Measurements from ENCODE around the gene KIFC1.
"Not testable (repeated sequence)": the region's sequence is repeated elsewhere in the genome, so short reads cannot be mapped to it uniquely, and the experiment has no call there.

Gene KIFC1

GRCh38 chr6:33377171-33377570 lies 14.5 kb upstream of the KIFC1 start:
- no peak for DNase-seq

GRCh38 chr6:33379184-33379583 lies 12.4 kb upstream of the KIFC1 start:
- not testable (repeated sequence) for DNase-seq

GRCh38 chr6:33380272-33380981 lies 11.2 kb upstream of the KIFC1 start:
- no peak for DNase-seq

- no peak for DNase-seq
Observed at GRCh38 chr6:33383427-33384185, 8.0 kb upstream of the KIFC1 start.

- DNase-seq: no peak
Observed at GRCh38 chr6:33384581-33385020, 7.0 kb upstream of the KIFC1 start.

GRCh38 chr6:33390173-33390572 lies 1.4 kb upstream of the KIFC1 start:
- no peak for DNase-seq

GRCh38 chr6:33390767-33391277 lies 801 bp upstream of the KIFC1 start:
- no peak for DNase-seq

- DNase-seq: no peak
Observed at GRCh38 chr6:33391922-33392594, 435 bp downstream of the KIFC1 start.

- DNase-seq: no peak
Observed at GRCh38 chr6:33392595-33392948, 949 bp downstream of the KIFC1 start.

- no peak for DNase-seq
Observed at GRCh38 chr6:33392979-33393378, 1.4 kb downstream of the KIFC1 start.

- DNase-seq: no peak
Observed at GRCh38 chr6:33397541-33397940, 5.9 kb downstream of the KIFC1 start.

- not testable (repeated sequence) for DNase-seq
Observed at GRCh38 chr6:33398601-33399000, 7.0 kb downstream of the KIFC1 start.

GRCh38 chr6:33399881-33400280 lies 8.3 kb downstream of the KIFC1 start:
- not testable (repeated sequence) for DNase-seq

GRCh38 chr6:33404884-33405283 lies 13.3 kb downstream of the KIFC1 start:
- no peak for DNase-seq

GRCh38 chr6:33405386-33405940 lies 13.8 kb downstream of the KIFC1 start:
- DNase-seq: no peak

- no peak for DNase-seq
Observed at GRCh38 chr6:33406126-33406525, 14.5 kb downstream of the KIFC1 start.

- DNase-seq: no peak
Observed at GRCh38 chr6:33407132-33407718, 15.6 kb downstream of the KIFC1 start.

GRCh38 chr6:33410050-33410710 lies 18.6 kb downstream of the KIFC1 start:
- peak; percentile 99 for DNase-seq

GRCh38 chr6:33410711-33411631 lies 19.3 kb downstream of the KIFC1 start, which contains the start of gene PHF1:
PHF1 (plus strand) TSS chr6:33411014; CDS start chr6:33412264, 1,250 bp downstream.
- DNase-seq: peak; percentile 87

- no peak for DNase-seq
Observed at GRCh38 chr6:33411632-33412005, 20.0 kb downstream of the KIFC1 start.
